AG09309 (cell line): ENCODE data around the gene KIF9.
"Not testable (repeated sequence)": the region's sequence is repeated elsewhere in the genome, so short reads cannot be mapped to it uniquely, and the experiment has no call there.

Experiments used
- DNase-seq: peaks from one replicate; pipeline ENCODE4 v3.0.0-alpha.2; 2010; ENCODE audit warnings: low read depth
- H3K4me3 ChIP-seq: 2 replicates; pipeline ENCODE4 v1.5.1; 2011; ENCODE audit warnings: mild to moderate bottlenecking, low read depth, low read length, moderate library complexity; ENCODE audit not compliant: control insufficient read depth
- TF ChIP-seq, protein P1 (sequence below): IDR thresholded peaks from 2 replicates; pipeline ENCODE4 v1.5.1; 2011; ENCODE audit warnings: mild to moderate bottlenecking, low read depth, low read length, inconsistent platforms; ENCODE audit not compliant: insufficient read depth, control insufficient read depth; ENCODE audit errors: missing control alignments

The KIF9 gene

DNA sequence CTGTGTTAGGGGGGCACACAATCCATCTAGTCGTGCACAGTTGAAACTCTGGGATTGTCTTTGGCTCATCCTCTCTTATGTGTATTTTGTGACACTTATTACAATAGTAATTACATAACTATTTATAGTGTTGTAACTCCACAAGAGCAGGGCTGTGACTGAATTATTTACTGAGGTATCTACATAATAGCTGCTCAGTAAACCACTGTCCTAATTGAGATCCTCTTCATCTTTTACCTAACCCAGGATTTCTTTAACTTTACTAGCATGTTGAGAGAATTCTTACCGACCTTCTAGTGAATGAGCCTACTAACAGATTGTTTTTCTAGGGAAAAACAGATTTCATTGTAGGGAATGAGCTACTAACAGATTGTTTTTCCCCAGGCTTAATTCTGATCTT is 11.2 kb upstream of the KIF9 start:
- DNase-seq: no peak
- TF ChIP-seq, protein P1, sequence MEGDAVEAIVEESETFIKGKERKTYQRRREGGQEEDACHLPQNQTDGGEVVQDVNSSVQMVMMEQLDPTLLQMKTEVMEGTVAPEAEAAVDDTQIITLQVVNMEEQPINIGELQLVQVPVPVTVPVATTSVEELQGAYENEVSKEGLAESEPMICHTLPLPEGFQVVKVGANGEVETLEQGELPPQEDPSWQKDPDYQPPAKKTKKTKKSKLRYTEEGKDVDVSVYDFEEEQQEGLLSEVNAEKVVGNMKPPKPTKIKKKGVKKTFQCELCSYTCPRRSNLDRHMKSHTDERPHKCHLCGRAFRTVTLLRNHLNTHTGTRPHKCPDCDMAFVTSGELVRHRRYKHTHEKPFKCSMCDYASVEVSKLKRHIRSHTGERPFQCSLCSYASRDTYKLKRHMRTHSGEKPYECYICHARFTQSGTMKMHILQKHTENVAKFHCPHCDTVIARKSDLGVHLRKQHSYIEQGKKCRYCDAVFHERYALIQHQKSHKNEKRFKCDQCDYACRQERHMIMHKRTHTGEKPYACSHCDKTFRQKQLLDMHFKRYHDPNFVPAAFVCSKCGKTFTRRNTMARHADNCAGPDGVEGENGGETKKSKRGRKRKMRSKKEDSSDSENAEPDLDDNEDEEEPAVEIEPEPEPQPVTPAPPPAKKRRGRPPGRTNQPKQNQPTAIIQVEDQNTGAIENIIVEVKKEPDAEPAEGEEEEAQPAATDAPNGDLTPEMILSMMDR: no peak
- no peak overlapping the region for H3K4me3 ChIP-seq

DNA sequence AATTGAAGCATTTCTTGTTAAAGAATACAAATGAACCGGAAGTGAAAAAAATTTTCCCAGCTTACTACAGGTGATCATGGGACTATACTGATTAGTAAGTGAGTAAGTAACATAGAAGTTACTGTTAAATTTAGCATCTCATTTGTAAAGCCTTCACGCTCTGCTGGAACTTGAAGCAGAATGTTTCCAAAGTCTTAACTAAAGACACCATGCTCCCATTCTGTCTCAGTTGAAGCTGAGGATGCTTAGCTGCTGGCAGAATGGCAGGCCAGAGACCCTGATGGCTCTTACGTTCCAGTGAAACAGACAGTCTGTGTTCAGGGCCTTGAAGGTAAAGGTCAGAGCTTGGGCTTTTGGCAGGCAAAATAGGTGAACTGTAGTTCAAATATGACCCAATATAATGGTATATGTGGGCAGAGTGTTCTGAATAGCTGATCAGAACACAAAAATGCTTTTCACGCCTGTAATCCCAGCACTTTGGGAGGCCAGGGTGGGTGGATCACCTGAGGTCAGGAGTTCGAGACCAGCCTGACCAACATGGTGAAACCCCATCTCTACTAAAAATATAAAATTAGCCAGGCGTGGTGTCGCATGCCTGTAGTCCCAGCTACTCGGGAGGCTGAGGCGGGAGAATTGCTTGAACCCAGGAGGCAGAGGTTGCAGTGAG is 9.3 kb upstream of the KIF9 start:
- H3K4me3 ChIP-seq, DNase-seq: not testable (repeated sequence)

DNA sequence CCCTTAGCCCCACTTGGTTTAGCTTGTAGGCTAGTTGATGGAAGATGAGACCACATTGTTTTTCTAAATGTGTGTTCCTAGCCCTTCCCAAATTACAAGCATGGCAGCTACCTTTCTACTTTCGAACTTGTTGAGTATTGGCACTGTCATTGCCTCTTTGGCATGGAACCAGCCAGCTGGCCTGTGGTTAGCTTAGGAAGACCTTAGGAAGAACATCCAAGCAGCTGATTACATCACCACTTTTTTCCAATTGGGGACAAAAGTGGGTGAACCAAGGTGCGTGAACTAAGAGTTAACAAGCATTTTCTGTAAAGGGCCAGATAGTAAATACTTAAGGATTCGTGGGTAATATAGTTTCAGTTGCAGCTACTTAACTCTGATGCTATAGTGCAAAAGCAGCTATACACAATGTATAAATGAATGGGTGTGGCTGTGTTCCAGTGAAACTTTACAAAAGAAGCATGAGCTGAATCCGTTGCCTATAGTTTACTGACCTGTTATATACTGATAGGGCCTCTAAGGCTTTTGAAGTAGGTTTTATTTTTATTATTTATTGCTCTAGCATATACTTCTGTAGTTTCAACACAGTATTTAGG is 8.7 kb upstream of the KIF9 start:
- DNase-seq: no peak
- no peak overlapping the region for H3K4me3 ChIP-seq
- TF ChIP-seq, protein P1: no peak

DNA sequence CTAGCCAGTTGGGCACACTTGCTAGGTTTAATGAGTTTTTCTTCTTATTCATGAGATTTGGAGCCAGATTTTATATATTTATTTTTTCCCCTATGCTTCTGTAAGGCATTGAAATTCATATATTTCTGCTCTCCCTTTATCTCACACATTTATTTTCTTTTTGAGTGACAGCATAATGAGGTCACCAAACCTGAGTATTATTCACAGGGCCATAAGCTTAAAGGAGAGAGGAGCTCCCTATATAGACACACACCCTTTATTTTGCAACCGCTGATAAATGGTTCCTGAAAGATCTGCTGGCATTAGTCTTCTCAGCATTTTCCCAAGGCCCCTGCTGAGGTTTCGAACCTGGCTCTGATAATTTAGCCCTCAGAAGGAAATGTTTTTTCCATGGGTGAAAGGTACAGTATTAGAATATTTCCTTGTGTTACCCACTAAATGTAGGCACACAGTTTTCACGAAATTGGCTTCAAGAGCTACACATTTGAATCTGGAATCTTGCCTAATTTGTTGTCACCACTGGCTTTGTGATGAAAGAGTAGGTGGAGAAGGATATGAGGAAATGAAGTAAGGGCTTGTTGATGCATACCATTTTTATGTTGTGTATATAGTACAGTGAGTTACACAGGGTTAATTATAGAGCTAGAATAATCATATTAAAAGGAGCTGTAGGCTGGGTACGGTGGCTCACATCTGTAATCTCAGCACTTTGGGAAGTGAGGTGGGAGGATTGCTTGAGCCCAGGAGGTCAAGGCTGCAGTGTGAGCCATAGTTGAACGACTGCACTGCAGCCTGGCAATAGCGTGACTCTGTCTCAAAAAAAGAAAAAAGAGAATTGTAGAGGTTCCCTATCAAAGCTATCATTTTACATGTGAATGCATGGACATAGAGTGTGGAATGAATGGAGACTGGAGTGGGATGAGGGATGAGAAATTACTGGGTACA is 6.6 kb upstream of the KIF9 start:
- TF ChIP-seq, protein P1: no peak
- no peak for DNase-seq
- no peak overlapping the region for H3K4me3 ChIP-seq

DNA sequence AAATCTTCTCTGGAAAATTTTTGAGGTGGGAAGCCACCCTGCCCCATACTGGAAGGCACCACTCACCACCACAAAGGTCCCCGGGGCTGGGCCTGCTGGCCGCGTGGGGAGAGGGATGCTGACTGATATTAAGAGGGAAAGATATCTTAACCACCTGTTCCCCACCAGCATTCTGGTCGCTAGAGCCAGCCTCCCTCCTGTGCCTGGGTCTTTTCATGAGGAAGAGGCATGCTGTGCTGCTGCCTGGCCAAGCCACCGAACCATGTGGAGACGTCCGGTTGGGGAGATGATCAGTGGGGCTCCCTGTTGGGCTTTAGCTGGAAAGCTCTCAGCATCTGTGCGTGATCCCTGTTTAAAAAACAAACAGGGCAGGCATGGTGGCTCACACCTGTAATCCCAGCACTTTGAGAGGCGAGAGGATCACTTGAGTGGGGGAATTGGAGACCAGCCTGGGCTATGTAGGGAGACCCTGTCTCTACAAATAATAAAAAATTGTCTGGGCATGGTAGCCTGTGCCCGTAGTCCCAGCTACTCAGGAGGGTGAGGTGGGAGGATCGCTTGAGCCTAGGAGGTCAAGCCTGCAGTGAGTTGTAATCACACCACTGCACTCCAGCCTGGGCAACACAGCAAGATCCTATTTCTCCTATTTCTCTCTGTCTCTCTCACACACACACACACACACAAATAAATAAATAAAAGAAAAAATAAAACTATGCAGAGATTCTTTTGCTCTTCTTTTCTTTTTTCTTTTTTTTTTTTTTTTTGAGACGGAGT is 1.2 kb upstream of the KIF9 start:
- H3K4me3 ChIP-seq: peak overlapping the region; percentile 93
- DNase-seq: no peak
- TF ChIP-seq, protein P1: no peak

DNA sequence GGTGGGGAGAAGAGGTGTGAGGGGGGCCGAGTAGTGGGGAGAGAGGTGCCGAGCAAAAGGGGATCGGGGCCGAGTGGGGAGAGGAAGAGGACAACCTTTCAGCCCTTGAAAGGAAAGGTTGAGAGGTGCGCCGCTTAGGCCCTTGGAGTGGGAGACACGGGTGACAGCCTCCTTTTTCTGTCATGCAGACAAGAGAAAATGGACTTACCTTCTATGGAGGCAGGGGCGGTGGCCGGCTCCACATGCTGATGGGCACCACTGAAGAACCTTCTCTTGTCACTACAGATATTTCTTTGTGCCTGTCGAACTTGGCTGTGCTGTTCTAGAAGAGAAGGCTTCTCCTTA is 566 bp upstream of the KIF9 start:
- peak overlapping the region; percentile 93 for H3K4me3 ChIP-seq

More for the DNA sequence above, 566 bp upstream of the KIF9 start:
- DNase-seq: no peak
- TF ChIP-seq, protein P1: no peak
